NCI-H1436 (cell line): ENCODE results near the gene ARHGDIG.

Experiments used
- DNase-seq: peaks from one replicate; lab custom pipeline; 2025; lab: John Stamatoyannopoulos, UW

The ARHGDIG gene

GRCh38 chr16:297832-298231 lies 17.4 kb downstream of the ARHGDIG start:
- DNase-seq, result no peak

- no peak for DNase-seq
These were observed 20.8 kb downstream of the ARHGDIG start for GRCh38 chr16:301235-301634.

GRCh38 chr16:301950-302349 lies 21.6 kb downstream of the ARHGDIG start:
- no peak for DNase-seq

GRCh38 chr16:303760-304505 lies 23.5 kb downstream of the ARHGDIG start:
- no peak for DNase-seq

GRCh38 chr16:305916-306626 lies 25.7 kb downstream of the ARHGDIG start:
- no peak for DNase-seq

GRCh38 chr16:306911-307370 lies 26.6 kb downstream of the ARHGDIG start:
- DNase-seq, result no peak

GRCh38 chr16:307691-308312 lies 27.4 kb downstream of the ARHGDIG start:
- no peak for DNase-seq

- no peak for DNase-seq
These were observed 29.1 kb downstream of the ARHGDIG start for GRCh38 chr16:309476-309875.

- no peak for DNase-seq
These were observed 31.3 kb downstream of the ARHGDIG start for GRCh38 chr16:311725-312124.

GRCh38 chr16:314351-314750 lies 34.0 kb downstream of the ARHGDIG start:
- no peak for DNase-seq

- DNase-seq, result no peak
These were observed 34.5 kb downstream of the ARHGDIG start for GRCh38 chr16:314795-315299.

GRCh38 chr16:316741-317464 lies 36.5 kb downstream of the ARHGDIG start:
- DNase-seq, result no peak

- DNase-seq, result no peak
These were observed 37.2 kb downstream of the ARHGDIG start for GRCh38 chr16:317583-317982.

- no peak for DNase-seq
These were observed 38.2 kb downstream of the ARHGDIG start for GRCh38 chr16:318628-319027.

- DNase-seq, result no peak
These were observed 39.8 kb downstream of the ARHGDIG start for GRCh38 chr16:320206-320605.

- DNase-seq, result no peak
These were observed 41.1 kb downstream of the ARHGDIG start for GRCh38 chr16:321532-321931.

- DNase-seq, result no peak
These were observed 42.2 kb downstream of the ARHGDIG start for GRCh38 chr16:322476-323143.

GRCh38 chr16:324201-324450 lies 43.7 kb downstream of the ARHGDIG start:
- no peak for DNase-seq

GRCh38 chr16:324451-325334 lies 44.3 kb downstream of the ARHGDIG start:
- no peak for DNase-seq

- no peak for DNase-seq
These were observed 45.2 kb downstream of the ARHGDIG start for GRCh38 chr16:325375-326145.
